Stimulated activated CD8-positive, alpha-beta memory T cell treated with anti-CD3 and anti-CD28 coated beads, Interleukin-15, amount 100 ng/mL, for 48 hours (primary cell): ENCODE measurements around the gene C10orf71.

Source experiments
- DNase-seq, 2 donors: peaks; one replicate each; pipeline ENCODE4 v3.0.0-alpha.2; 2020; ENCODE audit warnings: low read depth in 2 of 2

C10orf71 gene

GRCh38 chr10:49375611-49376010, 76.6 kb downstream of the C10orf71 start:
- no peak for DNase-seq
